Retina (tissue), 1 donor: Measurements from ENCODE around the gene ALDH6A1.
A peak's percentile ranks its signal among the peaks of the same experiment; 100 is the strongest.
"Not testable (repeated sequence)": the region's sequence is repeated elsewhere in the genome, so short reads cannot be mapped to it uniquely, and the experiment has no call there.

Experiments
- DNase-seq: peaks from one replicate; pipeline ENCODE4 v3.0.0-alpha.2; 2016

ALDH6A1 gene

GRCh38 chr14:74084277-74085046 is at the start of gene ALDH6A1, which contains the start of gene LIN52:
Gene ALDH6A1 (minus strand): TSS chr14:74084453. CDS start chr14:74084394, 59 bp downstream.
Gene LIN52 (plus strand): TSS chr14:74084956. CDS start chr14:74084975, 19 bp downstream.
- DNase-seq: peak; percentile 99

- DNase-seq: no peak
These were observed 43.4 kb upstream of the ALDH6A1 start for GRCh38 chr14:74127634-74128033.

- DNase-seq: no peak
These were observed 42.2 kb upstream of the ALDH6A1 start for GRCh38 chr14:74126315-74127013.

GRCh38 chr14:74125487-74125886 is 41.2 kb upstream of the ALDH6A1 start:
- DNase-seq: not testable (repeated sequence)

GRCh38 chr14:74111395-74112216 is 27.4 kb upstream of the ALDH6A1 start:
- DNase-seq: peak; percentile 57

- DNase-seq: no peak
These were observed 25.1 kb upstream of the ALDH6A1 start for GRCh38 chr14:74109369-74109768.

- DNase-seq: no peak
These were observed 21.1 kb upstream of the ALDH6A1 start for GRCh38 chr14:74105381-74105780.

- no peak for DNase-seq
These were observed 5.2 kb upstream of the ALDH6A1 start for GRCh38 chr14:74089251-74090020.

- no peak for DNase-seq
These were observed 1.6 kb upstream of the ALDH6A1 start for GRCh38 chr14:74085828-74086227.

GRCh38 chr14:74085047-74085637 is 889 bp upstream of the ALDH6A1 start:
- no peak for DNase-seq

- no peak for DNase-seq
These were observed 423 bp downstream of the ALDH6A1 start for GRCh38 chr14:74083784-74084276.

GRCh38 chr14:74083161-74083560 is 1.1 kb downstream of the ALDH6A1 start:
- DNase-seq: no peak

- no peak for DNase-seq
These were observed 2.8 kb downstream of the ALDH6A1 start for GRCh38 chr14:74081491-74081890.

- DNase-seq: no peak
These were observed 3.3 kb downstream of the ALDH6A1 start for GRCh38 chr14:74080820-74081460.

GRCh38 chr14:74077401-74077800 is 6.9 kb downstream of the ALDH6A1 start:
- no peak for DNase-seq

GRCh38 chr14:74065746-74066575 is 18.3 kb downstream of the ALDH6A1 start:
- no peak for DNase-seq

GRCh38 chr14:74064883-74065282 is 19.4 kb downstream of the ALDH6A1 start:
- no peak for DNase-seq

- no peak for DNase-seq
These were observed 19.8 kb downstream of the ALDH6A1 start for GRCh38 chr14:74064426-74064825.

GRCh38 chr14:74062809-74063150 is 21.5 kb downstream of the ALDH6A1 start:
- DNase-seq: no peak

- no peak for DNase-seq
These were observed 34.3 kb downstream of the ALDH6A1 start for GRCh38 chr14:74049876-74050495.
